ENCODE measurements around the gene CFL1. TPM values are rescaled to one million over a fixed set of nuclear protein-coding genes. Genes with fewer than 3 reads are reported as not detected.

The CFL1 gene
- total and polyA plus RNA-seq, 4 experiments from 2014 or later, result 540 to 2,825 (median 1,686) TPM

DNA sequence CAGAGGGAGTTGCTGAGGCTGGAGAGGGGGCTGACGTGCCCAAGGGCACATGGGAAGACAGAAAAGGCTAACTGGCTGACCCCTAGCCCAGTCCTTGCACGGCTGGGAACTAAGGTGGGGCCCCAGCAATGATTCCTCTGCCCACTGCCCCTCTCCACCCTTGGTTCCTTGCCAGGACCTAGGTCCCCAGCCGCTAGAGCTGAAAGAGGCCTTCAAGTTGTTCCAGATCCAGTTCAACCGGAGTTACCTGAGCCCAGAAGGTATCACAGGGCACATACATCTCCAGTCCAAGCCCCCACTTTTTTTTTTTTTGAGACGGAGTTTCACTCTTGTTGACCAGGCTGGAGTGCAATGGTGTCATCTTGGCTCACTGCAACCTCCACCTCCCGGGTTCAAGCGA lies 22.0 kb upstream of the CFL1 start:
- H3K4me3 ChIP-seq (ENCODE audit: low read length in 2 of 2), result peak overlapping the region in 1 of 2 donors; percentile 17
- peaks cover 9% of the 10 kb centered on the region for H3K36me3 ChIP-seq (ENCODE audit: insufficient read depth, low read length)
- H3K27me3 Mint-ChIP-seq, result no peaks in the 10 kb centered on the region
- H3K4me1 ChIP-seq (ENCODE audit: insufficient read depth, low read length), result peaks cover 38% of the 10 kb centered on the region
- peak overlapping the region in 6 of 7 donors; percentile 22 to 91 (median 83) for H3K27ac Mint-ChIP-seq
- ChIA-PET CTCF (ENCODE audit: partially characterized antibody) (interaction anchor here (1.0 to 15.3 kb wide), 3 partner anchors 8 to 20 kb away, joined by 3 to 281 read pairs (median 4); partner anchors contain the start of genes CCDC85B, CFL1, FIBP and MUS81), POLR2A (ENCODE audit: partially characterized antibody) (interaction anchor here (1.2 to 17.4 kb wide), 4 partner anchors 8 to 168 kb away, joined by 3 to 435 read pairs (median 16); partner anchors contain the start of genes CCDC85B, CFL1, FIBP and KAT5)
- no peaks in the 10 kb centered on the region for H3K27me3 ChIP-seq (ENCODE audit: insufficient read depth, low read length)
- peaks cover 4 to 19% of the 10 kb centered on the region in 2 donors for H3K36me3 Mint-ChIP-seq
- no peak for DNase-seq
- H3K4me3 Mint-ChIP-seq, result peak overlapping the region in 7 of 8 donors; percentile 55 to 84 (median 69)
- H3K9me3 Mint-ChIP-seq, result no peaks in the 10 kb centered on the region
- peaks cover 9 to 49% (median 24%) of the 10 kb centered on the region in 4 donors for H3K4me1 Mint-ChIP-seq
- no peaks in the 10 kb centered on the region for H3K9me3 ChIP-seq (ENCODE audit: control insufficient read depth in 1 of 2, low read length in 2 of 2)
- intact Hi-C loops (cut with micrococcal nuclease), result no loop called here
- peak overlapping the region; percentile 45 for H3K27ac ChIP-seq (ENCODE audit: low read depth, low read length)

GRCh38 chr11:65879617-65880016 lies 21.6 kb upstream of the CFL1 start, which contains the start of gene CTSW:
CTSW (plus strand) TSS chr11:65879837; CDS start chr11:65879855, 18 bp downstream.
- H3K9me3 ChIP-seq (ENCODE audit: control insufficient read depth in 1 of 2, low read length in 2 of 2), result no peaks in the 10 kb centered on the region
- H3K27me3 ChIP-seq (ENCODE audit: insufficient read depth, low read length), result no peaks in the 10 kb centered on the region
- ChIA-PET CTCF (ENCODE audit: partially characterized antibody) (interaction anchor here (1.0 to 15.3 kb wide), 4 partner anchors 9 to 20 kb away, joined by 3 to 281 read pairs (median 6); partner anchors contain the start of genes CCDC85B, CFL1, FIBP and MUS81), POLR2A (ENCODE audit: partially characterized antibody) (interaction anchor here (1.2 to 17.4 kb wide), 4 partner anchors 8 to 168 kb away, joined by 3 to 435 read pairs (median 16); partner anchors contain the start of genes CCDC85B, CFL1, FIBP and KAT5)
- Mint-ChIP-seq H3K27ac (peak within 1 kb of the TSS; percentile 61 to 91 (median 83)), H3K4me3 (peak within 1 kb of the TSS in 7 of 8 donors; percentile 55 to 84 (median 69)), H3K4me1 (peaks cover 6 to 44% (median 21%) of the 10 kb centered on the region in 4 donors), H3K27me3 (no peaks in the 10 kb centered on the region), H3K9me3 (no peaks in the 10 kb centered on the region), H3K36me3 (peaks cover 3 to 15% of the 10 kb centered on the region in 2 donors)
- H3K4me3 ChIP-seq (ENCODE audit: low read length in 2 of 2), result peak within 1 kb of the TSS in 1 of 2 donors; percentile 17
- peak within 1 kb of the TSS; percentile 45 for H3K27ac ChIP-seq (ENCODE audit: low read depth, low read length)
- peaks cover 34% of the 10 kb centered on the region for H3K4me1 ChIP-seq (ENCODE audit: insufficient read depth, low read length)
- intact Hi-C loops (cut with micrococcal nuclease), result no loop called here
- peaks cover 9% of the 10 kb centered on the region for H3K36me3 ChIP-seq (ENCODE audit: insufficient read depth, low read length)
- DNase-seq, result peak in 2 of 5 donors; percentile 24 to 71

- H3K4me1 ChIP-seq (ENCODE audit: insufficient read depth, low read length), result peaks cover 20% of the 10 kb centered on the region
Observed at GRCh38 chr11:65873318-65874156, 15.6 kb upstream of the CFL1 start.

GRCh38 chr11:65872586-65873317 lies 14.8 kb upstream of the CFL1 start, which contains the start of gene EFEMP2:
EFEMP2 (minus strand) TSS chr11:65872800; CDS start chr11:65872354, 446 bp downstream.
- no peaks in the 10 kb centered on the region for H3K36me3 ChIP-seq (ENCODE audit: insufficient read depth, low read length)
- ChIA-PET POLR2A (ENCODE audit: partially characterized antibody) (interaction anchor here (0.6 to 11.3 kb wide), 14 partner anchors 9 to 300 kb away, joined by 3 to 222 read pairs (median 6); partner anchors contain the start of genes BANF1, C11orf68, CCDC85B and CFL1), CTCF (ENCODE audit: partially characterized antibody) (interaction anchor here (1.9 to 6.6 kb wide), 2 partner anchors 13 to 15 kb away, joined by 29 to 104 read pairs; partner anchors contain the start of genes CCDC85B, FIBP and MUS81)
- Mint-ChIP-seq H3K4me3 (peak within 1 kb of the TSS; percentile 71 to 95 (median 89)), H3K27me3 (no peaks in the 10 kb centered on the region), H3K4me1 (peaks cover 7 to 41% (median 20%) of the 10 kb centered on the region in 4 donors), H3K9me3 (no peaks in the 10 kb centered on the region), H3K36me3 (no peaks in the 10 kb centered on the region), H3K27ac (peak within 1 kb of the TSS; percentile 85 to 96 (median 94))
- H3K4me1 ChIP-seq (ENCODE audit: insufficient read depth, low read length), result peaks cover 20% of the 10 kb centered on the region
- H3K27me3 ChIP-seq (ENCODE audit: insufficient read depth, low read length), result no peaks in the 10 kb centered on the region
- DNase-seq, result peak in 1 of 5 donors; percentile 38
- intact Hi-C loops (cut with micrococcal nuclease), result loop anchor here (2.0 kb wide), 2 partner anchors 14 to 16 kb away; partner anchors contain the start of genes CFL1 and FIBP
- H3K27ac ChIP-seq (ENCODE audit: low read depth, low read length), result peak within 1 kb of the TSS; percentile 77
- no peaks in the 10 kb centered on the region for H3K9me3 ChIP-seq (ENCODE audit: control insufficient read depth in 1 of 2, low read length in 2 of 2)
- peak within 1 kb of the TSS; percentile 57 to 69 for H3K4me3 ChIP-seq (ENCODE audit: low read length in 2 of 2)

More at GRCh38 chr11:65873318-65874156, 15.6 kb upstream of the CFL1 start:
- Histone ChIP-seq H3K4me3 (ENCODE audit: low read length in 2 of 2) (peak overlapping the region; percentile 57 to 69), H3K27me3 (ENCODE audit: insufficient read depth, low read length) (no peaks in the 10 kb centered on the region), H3K27ac (ENCODE audit: low read depth, low read length) (peak overlapping the region; percentile 77), H3K9me3 (ENCODE audit: control insufficient read depth in 1 of 2, low read length in 2 of 2) (no peaks in the 10 kb centered on the region), H3K36me3 (ENCODE audit: insufficient read depth, low read length) (no peaks in the 10 kb centered on the region)
- POLR2A ChIA-PET (ENCODE audit: partially characterized antibody), result interaction anchor here (0.6 to 11.3 kb wide), 17 partner anchors 10 to 301 kb away, joined by 3 to 222 read pairs (median 3); partner anchors contain the start of genes BANF1, C11orf68, CCDC85B and CFL1
- H3K4me3 Mint-ChIP-seq, result peak overlapping the region; percentile 71 to 95 (median 89)
- intact Hi-C loops (cut with micrococcal nuclease), result loop anchor here (2.0 kb wide), 2 partner anchors 15 kb away; partner anchors contain the start of genes CFL1 and FIBP
- H3K27ac Mint-ChIP-seq, result peak overlapping the region; percentile 85 to 96 (median 94)
- H3K27me3 Mint-ChIP-seq, result no peaks in the 10 kb centered on the region
- no peaks in the 10 kb centered on the region for H3K9me3 Mint-ChIP-seq
- peak; percentile 94 to 99 (median 96) for DNase-seq
- H3K4me1 Mint-ChIP-seq, result peaks cover 7 to 45% (median 20%) of the 10 kb centered on the region in 4 donors
- no peaks in the 10 kb centered on the region for H3K36me3 Mint-ChIP-seq
- CTCF ChIA-PET (ENCODE audit: partially characterized antibody), result interaction anchor here (0.8 to 6.6 kb wide), 3 partner anchors 14 to 112 kb away, joined by 3 to 104 read pairs (median 30); partner anchors contain the start of genes CCDC85B, FIBP and MUS81

- no peaks in the 10 kb centered on the region for H3K9me3 Mint-ChIP-seq
- peak overlapping the region; percentile 16 to 67 (median 38) for H3K4me3 Mint-ChIP-seq
Observed at GRCh38 chr11:65871811-65872548, 14.0 kb upstream of the CFL1 start.

More at GRCh38 chr11:65871811-65872548, 14.0 kb upstream of the CFL1 start:
- Histone ChIP-seq H3K4me3 (ENCODE audit: low read length in 2 of 2) (no peak overlapping the region), H3K4me1 (ENCODE audit: insufficient read depth, low read length) (peaks cover 20% of the 10 kb centered on the region), H3K27ac (ENCODE audit: low read depth, low read length) (no peak overlapping the region), H3K9me3 (ENCODE audit: control insufficient read depth in 1 of 2, low read length in 2 of 2) (no peaks in the 10 kb centered on the region), H3K36me3 (ENCODE audit: insufficient read depth, low read length) (no peaks in the 10 kb centered on the region), H3K27me3 (ENCODE audit: insufficient read depth, low read length) (no peaks in the 10 kb centered on the region)
- H3K27ac Mint-ChIP-seq, result peak overlapping the region in 1 of 7 donors; percentile 10
- POLR2A ChIA-PET (ENCODE audit: partially characterized antibody), result interaction anchor here (0.9 to 11.3 kb wide), 9 partner anchors 8 to 130 kb away, joined by 3 to 222 read pairs (median 3); partner anchors contain the start of genes BANF1, CCDC85B, CFL1 and CTSW
- DNase-seq, result peak in 1 of 5 donors; percentile 6
- H3K36me3 Mint-ChIP-seq, result peaks cover 3 to 4% of the 10 kb centered on the region in 2 donors
- peaks cover 7 to 41% (median 21%) of the 10 kb centered on the region in 4 donors for H3K4me1 Mint-ChIP-seq
- CTCF ChIA-PET (ENCODE audit: partially characterized antibody), result interaction anchor here (0.9 to 2.4 kb wide), 5 partner anchors 12 to 173 kb away, joined by 4 to 29 read pairs (median 5); partner anchors contain the start of genes CCDC85B, FIBP and MUS81
- intact Hi-C loops (cut with micrococcal nuclease), result loop anchor here (2.0 kb wide), 2 partner anchors 13 to 17 kb away; partner anchors contain the start of genes CFL1 and FIBP
- no peaks in the 10 kb centered on the region for H3K27me3 Mint-ChIP-seq

All from CD4-positive, alpha-beta memory T cell (primary cell).